GM18517 (cell line): Measurements from ENCODE around the gene STX2.

Experiments
- ATAC-seq: cut with Tn5 transposase; IDR thresholded peaks from one replicate; pipeline ENCODE4 v1.9.1; 2021; ENCODE audit warnings: mild to moderate bottlenecking, moderate library complexity; ENCODE audit not compliant: unreplicated experiment

Gene STX2

GRCh38 chr12:130831876-130832405, 7.1 kb downstream of the STX2 start:
- ATAC-seq, result no peak

- no peak for ATAC-seq
These were observed 7.8 kb downstream of the STX2 start for GRCh38 chr12:130831246-130831645.

GRCh38 chr12:130830246-130830551, 8.9 kb downstream of the STX2 start:
- no peak for ATAC-seq

GRCh38 chr12:130829391-130830245, 9.4 kb downstream of the STX2 start:
- no peak for ATAC-seq

GRCh38 chr12:130828895-130829294, 10.2 kb downstream of the STX2 start:
- no peak for ATAC-seq

DNA sequence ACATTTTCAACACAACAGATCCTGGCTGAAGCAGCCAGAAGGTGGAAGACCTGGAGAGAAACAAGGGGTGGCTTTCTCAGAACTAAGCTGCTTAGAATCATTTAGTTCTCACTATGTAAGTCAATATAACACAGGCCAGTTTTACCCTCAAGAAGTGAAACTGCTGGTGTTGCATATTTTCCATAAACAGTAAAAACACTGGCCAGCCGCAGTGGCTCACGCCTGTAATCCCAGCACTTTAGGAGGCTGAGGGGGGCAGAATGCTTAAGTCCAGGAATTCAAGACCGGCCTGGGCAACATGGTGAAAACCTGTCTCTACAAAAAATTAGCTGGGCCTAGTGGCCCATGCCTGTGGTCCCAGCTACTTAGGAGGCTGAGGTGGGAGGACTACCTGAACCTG, 11.6 kb downstream of the STX2 start:
- ATAC-seq, result no peak

DNA sequence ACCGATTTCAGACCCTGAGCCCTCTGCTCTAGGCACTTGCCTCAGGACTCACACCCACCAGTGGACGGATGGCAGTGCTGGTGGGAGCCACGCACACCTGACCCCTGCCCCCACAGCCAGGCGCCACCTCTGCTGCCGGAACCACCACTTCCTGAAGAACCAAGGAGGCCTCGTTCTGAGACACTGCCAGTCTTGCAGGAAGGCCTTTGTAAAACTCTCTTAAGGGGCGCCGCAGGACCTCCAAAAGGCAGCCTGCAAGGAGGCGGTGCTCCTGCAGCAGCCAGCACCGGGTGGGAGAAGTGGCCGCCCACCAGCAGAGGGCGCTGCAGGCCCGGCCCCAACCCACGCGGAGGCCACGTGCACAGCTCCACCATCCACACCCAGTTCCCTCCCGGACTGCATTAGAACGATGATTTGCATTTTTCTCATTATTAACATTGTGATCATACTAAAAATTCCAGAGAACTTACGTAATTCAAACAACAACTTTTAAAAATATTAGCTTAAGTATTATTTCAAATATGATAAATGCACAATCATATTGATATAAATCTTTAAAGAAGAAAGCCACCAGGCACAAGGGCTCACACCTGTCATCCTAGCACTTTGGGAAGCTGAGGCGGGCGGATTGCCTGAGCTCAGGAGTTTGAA, 12.8 kb downstream of the STX2 start:
- ATAC-seq, result no peak

- ATAC-seq, result no peak
These were observed 13.3 kb downstream of the STX2 start for GRCh38 chr12:130825771-130826150.

DNA sequence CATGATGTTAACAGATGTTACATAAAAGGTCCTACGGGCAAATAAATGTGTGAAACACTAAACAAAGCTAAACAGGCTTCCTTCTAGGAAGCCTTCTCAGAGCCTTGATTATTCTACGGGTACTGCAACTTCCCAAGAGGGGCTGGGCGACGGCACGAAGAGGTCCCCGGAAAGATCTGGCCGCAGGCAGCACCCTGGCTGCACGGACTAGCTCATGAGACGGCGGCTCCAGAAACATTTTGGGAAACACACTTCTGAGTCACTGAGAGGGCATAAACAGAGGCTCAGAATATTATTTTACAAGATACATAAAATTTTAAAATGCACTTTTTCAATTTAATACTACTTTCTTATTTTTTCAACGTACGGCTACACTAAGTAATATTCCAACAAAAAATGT, 19.4 kb downstream of the STX2 start:
- no peak for ATAC-seq

- ATAC-seq, result peak; percentile 73
These were observed 20.1 kb downstream of the STX2 start for GRCh38 chr12:130818635-130819576.

DNA sequence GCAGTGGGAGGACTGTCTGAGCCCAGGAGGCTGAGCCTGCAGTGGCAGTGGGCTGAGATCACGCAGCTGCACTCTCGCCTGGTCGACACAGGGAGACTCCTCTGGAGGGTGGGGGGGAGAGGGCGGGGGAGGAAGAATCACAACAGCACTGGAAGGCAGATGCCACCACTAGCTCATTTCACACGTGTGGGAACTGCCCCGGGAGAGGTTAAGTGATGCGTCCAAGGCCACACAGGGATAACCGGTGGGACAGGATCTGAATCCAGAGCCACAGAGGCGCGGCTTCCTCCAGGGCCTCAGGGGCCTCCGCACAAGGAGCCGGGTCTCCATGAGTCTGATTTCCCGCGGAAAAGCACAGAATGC, 20.8 kb downstream of the STX2 start:
- no peak for ATAC-seq

DNA sequence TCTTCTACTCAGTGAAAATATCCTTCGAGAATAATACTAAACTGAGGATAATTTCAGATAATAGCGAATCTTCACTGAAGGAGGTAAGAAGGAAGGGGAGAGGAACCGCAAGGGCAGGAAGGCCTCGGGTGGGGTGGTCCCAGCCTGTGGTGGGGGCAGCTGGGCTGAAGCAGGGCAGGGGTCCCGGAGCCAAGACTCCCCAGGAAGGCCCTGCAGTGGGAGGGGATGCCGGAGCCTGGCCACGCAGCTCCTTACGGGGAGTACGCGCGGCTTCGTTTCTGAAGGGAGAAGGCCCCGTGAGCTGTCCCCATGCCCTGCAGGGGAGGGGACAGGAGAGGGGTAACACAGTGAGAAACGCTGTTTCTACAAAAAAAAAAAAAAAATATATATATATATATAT, 21.2 kb downstream of the STX2 start:
- ATAC-seq, result no peak

GRCh38 chr12:130816097-130816496, 23.0 kb downstream of the STX2 start:
- ATAC-seq, result no peak

DNA sequence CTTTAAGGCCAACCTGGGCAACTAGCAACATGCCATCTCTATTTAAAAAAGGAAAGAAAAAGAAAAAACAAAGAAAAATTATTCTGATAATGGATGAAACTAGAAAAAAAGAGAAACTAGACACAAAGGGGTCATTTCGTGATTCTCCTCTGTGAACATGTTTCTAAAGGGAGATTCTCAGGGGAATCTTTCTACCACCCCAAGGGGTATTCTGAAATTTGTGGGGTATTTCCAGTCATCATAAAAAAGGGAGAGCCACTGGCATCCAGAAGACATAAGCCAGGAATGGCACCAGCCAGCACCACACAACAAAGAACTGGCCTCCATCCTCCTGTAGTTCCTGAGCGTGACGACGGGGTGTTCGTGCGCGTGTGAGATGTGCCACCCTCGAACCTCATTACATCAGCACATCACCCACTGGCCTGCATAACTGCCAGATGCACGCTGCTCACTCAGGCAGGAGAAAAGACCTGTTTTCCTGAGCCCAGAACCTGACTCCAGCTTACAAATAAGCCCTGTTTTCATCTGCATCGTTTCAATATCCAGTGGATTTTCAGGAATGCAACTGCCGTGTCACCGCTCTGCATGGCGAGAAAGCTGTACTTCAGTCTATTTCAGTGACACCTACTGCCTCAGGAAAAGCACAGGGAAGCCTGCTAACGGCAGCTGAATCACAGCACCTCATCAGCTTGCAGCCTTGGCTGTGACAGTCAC, 23.9 kb downstream of the STX2 start:
- no peak for ATAC-seq

DNA sequence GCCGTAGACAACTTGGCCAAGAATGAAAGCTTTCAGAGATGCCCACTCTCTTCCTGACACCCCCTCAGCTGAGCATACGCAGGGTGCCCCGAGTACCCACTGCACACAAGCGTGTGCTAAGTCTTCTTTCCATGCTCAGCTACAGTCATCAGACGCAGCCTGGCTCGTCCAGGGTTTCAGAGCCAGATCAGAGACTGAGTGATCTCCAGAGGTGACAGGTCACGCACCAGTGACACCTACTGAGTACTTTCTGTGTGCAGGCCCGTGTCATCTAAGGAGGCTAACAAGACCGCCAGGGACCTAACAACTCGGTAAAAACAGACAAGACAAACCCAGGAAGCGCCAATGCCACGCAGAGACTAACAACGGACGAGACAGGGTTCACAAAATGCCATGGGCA, 25.1 kb downstream of the STX2 start:
- ATAC-seq, result no peak

- ATAC-seq, result no peak
These were observed 25.6 kb downstream of the STX2 start for GRCh38 chr12:130813436-130813835.

DNA sequence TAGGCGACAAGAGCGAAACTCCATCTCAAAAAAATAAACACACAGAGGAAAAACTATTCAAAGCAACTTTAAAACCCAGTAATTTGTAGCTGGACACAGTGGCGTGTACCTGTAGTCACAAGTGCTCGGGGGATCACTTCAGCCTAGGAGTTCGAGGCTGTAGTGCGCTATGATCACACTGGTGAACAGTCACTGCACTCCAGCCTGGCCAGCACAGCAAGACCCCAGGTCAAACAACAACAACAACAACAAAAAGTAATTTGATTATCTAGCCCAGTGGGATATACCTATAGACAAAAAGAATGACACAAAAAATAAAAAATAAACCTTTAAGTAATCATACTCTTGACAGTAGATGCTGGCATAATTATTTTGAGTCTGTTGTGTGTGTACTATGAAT, 29.3 kb downstream of the STX2 start:
- no peak for ATAC-seq

GRCh38 chr12:130807309-130807708, 31.7 kb downstream of the STX2 start:
- ATAC-seq, result no peak

DNA sequence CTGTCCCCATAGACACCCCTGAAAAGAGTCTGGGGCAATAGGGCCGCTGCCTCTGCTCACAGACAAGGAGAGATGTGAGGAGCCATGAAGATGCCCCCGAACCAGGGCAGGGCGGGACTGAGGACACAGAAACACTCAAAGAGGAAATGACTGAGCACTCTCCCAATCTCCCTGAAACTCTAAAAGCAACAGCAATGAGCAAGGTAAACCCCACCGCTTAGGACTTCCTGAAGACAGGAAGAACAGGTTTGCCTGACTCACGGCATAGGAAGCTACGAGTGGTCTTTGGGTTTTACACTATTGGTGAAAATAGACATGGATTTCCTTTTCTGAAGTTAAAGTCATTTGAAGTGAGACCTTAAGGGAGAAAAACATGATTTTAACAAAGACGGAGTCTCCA, 32.5 kb downstream of the STX2 start:
- ATAC-seq, result no peak

DNA sequence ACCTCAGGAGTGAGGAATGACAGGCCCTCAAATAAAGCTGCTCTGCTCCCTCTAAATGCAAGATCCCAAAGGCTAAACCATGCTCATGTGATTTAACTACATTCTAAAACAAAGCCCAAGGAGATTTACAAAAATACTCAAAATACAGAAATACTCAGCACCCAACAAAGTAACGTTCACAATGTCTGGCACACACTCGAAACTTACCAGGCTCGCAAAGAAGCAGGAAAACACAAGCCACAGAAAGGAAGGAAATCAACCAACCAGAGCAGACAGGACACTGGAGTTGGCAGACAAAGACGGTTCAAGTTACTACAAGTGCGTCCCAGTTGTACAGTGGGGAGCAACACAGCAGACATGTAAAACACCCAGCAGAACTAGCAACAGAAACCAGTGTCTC, 33.4 kb downstream of the STX2 start:
- no peak for ATAC-seq

DNA sequence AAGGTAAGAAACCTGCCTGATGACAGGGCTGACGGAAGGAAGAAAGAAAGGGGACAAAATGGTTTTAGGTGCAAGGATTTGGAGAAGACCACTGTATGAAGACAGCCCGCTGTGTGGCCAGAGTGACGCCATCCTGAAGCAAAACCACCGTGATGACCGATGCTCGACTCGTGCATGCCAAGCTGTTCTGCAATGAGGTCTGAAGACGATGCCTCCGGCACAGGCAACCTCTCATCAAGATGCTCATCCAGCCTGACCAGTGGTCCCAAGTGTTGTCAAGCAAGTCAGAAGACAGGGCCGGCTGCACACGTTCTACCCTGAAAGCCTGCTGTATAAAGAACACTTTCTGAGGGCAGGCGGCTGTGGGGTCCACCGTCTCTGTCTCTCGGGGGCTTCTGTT, 34.8 kb downstream of the STX2 start:
- no peak for ATAC-seq
